ENCODE measurements around the gene BTBD6.

DNA sequence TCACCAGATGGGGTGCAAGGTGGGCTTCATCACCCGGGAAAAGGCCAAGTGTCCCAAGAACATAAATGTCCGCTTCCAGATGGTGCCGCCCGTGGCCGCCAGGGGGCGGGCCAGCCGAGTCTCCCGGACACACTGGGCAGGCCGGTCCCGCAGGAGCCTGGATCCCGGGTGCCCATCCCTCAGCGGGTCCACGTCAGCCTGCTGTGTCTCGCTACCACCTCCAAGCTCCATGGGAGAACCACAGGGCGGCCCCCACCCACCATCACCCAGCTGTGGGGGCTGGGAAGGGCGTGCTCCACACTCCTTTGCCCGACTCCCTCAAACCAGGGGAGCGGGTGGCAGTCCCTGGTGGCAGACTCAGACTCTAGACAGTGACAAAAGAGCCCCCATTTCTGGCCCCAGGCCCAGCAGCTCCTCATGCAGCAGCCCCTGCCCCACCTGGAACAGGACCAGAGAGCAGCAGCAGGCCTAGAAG is 45.2 kb upstream of the BTBD6 start:
- no peak for TF ChIP-seq EP300 (IDR thresholded peaks at IDR 0.05)
- TF ChIP-seq, protein P1, sequence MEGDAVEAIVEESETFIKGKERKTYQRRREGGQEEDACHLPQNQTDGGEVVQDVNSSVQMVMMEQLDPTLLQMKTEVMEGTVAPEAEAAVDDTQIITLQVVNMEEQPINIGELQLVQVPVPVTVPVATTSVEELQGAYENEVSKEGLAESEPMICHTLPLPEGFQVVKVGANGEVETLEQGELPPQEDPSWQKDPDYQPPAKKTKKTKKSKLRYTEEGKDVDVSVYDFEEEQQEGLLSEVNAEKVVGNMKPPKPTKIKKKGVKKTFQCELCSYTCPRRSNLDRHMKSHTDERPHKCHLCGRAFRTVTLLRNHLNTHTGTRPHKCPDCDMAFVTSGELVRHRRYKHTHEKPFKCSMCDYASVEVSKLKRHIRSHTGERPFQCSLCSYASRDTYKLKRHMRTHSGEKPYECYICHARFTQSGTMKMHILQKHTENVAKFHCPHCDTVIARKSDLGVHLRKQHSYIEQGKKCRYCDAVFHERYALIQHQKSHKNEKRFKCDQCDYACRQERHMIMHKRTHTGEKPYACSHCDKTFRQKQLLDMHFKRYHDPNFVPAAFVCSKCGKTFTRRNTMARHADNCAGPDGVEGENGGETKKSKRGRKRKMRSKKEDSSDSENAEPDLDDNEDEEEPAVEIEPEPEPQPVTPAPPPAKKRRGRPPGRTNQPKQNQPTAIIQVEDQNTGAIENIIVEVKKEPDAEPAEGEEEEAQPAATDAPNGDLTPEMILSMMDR (IDR thresholded peaks at IDR 0.05) = peak; percentile 87 to 94 (median 89)

Data from ovary (tissue), 3 donors.